H9 (cell line): ENCODE measurements around the gene CBX3. TPM values are rescaled to one million over a fixed set of nuclear protein-coding genes. Genes with fewer than 3 reads are reported as not detected.
A peak's percentile ranks its signal among the peaks of the same experiment; 100 is the strongest.

Source experiments
- DNase-seq: peaks from one replicate; pipeline ENCODE4 v3.0.0-alpha.2; 2017
- H2AFZ ChIP-seq: one replicate; pipeline ENCODE4 v1.6.1; 2013; ENCODE audit warnings: mild to moderate bottlenecking, low read length, control low read depth, moderate library complexity
- H2AK5ac ChIP-seq: 2 replicates; pipeline ENCODE4 v1.6.1; 2013; ENCODE audit warnings: low read length, control low read depth, mixed read lengths; ENCODE audit not compliant: insufficient read length
- H2BK120ac ChIP-seq: one replicate; pipeline ENCODE4 v1.6.1; 2013; ENCODE audit warnings: low read depth, mild to moderate bottlenecking, low read length, control low read depth, inconsistent platforms; ENCODE audit not compliant: poor library complexity, severe bottlenecking
- H2BK12ac ChIP-seq: 2 replicates; pipeline ENCODE4 v1.6.1; 2013; ENCODE audit warnings: low read length, control low read depth, mixed read lengths, low read depth; ENCODE audit not compliant: insufficient read length
- H2BK15ac ChIP-seq: 2 replicates; pipeline ENCODE4 v1.6.1; 2013; ENCODE audit warnings: low read depth, low read length, control low read depth
- H2BK20ac ChIP-seq: one replicate; pipeline ENCODE4 v1.6.1; 2013; ENCODE audit warnings: low read depth, mild to moderate bottlenecking, low read length, control low read depth, inconsistent platforms; ENCODE audit not compliant: poor library complexity, severe bottlenecking
- H2BK5ac ChIP-seq: 2 replicates; pipeline ENCODE4 v1.6.1; 2013; ENCODE audit warnings: low read length, control low read depth, mixed read lengths; ENCODE audit not compliant: insufficient read length
- H3K14ac ChIP-seq: 2 replicates; pipeline ENCODE4 v1.6.1; 2013; ENCODE audit warnings: low read length, control low read depth; ENCODE audit not compliant: insufficient read depth
- H3K18ac ChIP-seq: 2 replicates; pipeline ENCODE4 v1.6.1; 2013; ENCODE audit warnings: low read depth, mild to moderate bottlenecking, mixed read lengths, low read length, control low read depth; ENCODE audit not compliant: insufficient read length
- H3K23ac ChIP-seq: 2 replicates; pipeline ENCODE4 v1.6.1; 2013; ENCODE audit warnings: low read length, control low read depth, mixed read lengths, low read depth; ENCODE audit not compliant: insufficient read length
- H3K23me2 ChIP-seq: 2 replicates; pipeline ENCODE4 v1.6.1; 2013; ENCODE audit warnings: low read depth, mild to moderate bottlenecking, mixed read lengths, low read length, control low read depth; ENCODE audit not compliant: insufficient read length, poor library complexity, severe bottlenecking
- H3K27ac ChIP-seq: 2 replicates; pipeline ENCODE4 v1.5.1; 2013; ENCODE audit warnings: low read length, control low read depth, mixed read lengths, low read depth; ENCODE audit not compliant: insufficient read length
- H3K27me3 ChIP-seq: 2 replicates; pipeline ENCODE4 v1.6.1; 2013; ENCODE audit warnings: low read length, control low read depth, inconsistent platforms; ENCODE audit not compliant: insufficient read depth
- H3K4ac ChIP-seq: 2 replicates; pipeline ENCODE4 v1.6.1; 2013; ENCODE audit warnings: low read depth, mild to moderate bottlenecking, control low read depth, inconsistent platforms, low read length, moderate library complexity
- H3K4me1 ChIP-seq: 2 replicates; pipeline ENCODE4 v1.6.1; 2013; ENCODE audit warnings: low read length, control low read depth, inconsistent platforms; ENCODE audit not compliant: insufficient read depth
- H3K4me2 ChIP-seq: 2 replicates; pipeline ENCODE4 v1.6.1; 2013; ENCODE audit warnings: low read length, control low read depth, mixed read lengths; ENCODE audit not compliant: insufficient read length, insufficient read depth
- H3K56ac ChIP-seq: 2 replicates; pipeline ENCODE4 v1.6.1; 2013; ENCODE audit warnings: low read depth, mild to moderate bottlenecking, mixed read lengths, low read length, control low read depth; ENCODE audit not compliant: insufficient read length
- H3K79me1 ChIP-seq: 2 replicates; pipeline ENCODE4 v1.6.1; 2013; ENCODE audit warnings: low read depth, mild to moderate bottlenecking, moderate library complexity, low read length, control low read depth, inconsistent platforms; ENCODE audit not compliant: insufficient read depth, poor library complexity, severe bottlenecking
- H3K79me2 ChIP-seq: 2 replicates; pipeline ENCODE4 v1.6.1; 2013; ENCODE audit warnings: low read length, control low read depth, inconsistent platforms; ENCODE audit not compliant: insufficient read depth
- H3K9ac ChIP-seq: 2 replicates; pipeline ENCODE4 v1.6.1; 2013; ENCODE audit warnings: low read length, control low read depth, mixed read lengths; ENCODE audit not compliant: insufficient read length; ENCODE audit errors: extremely low read depth
- H3K9me3 ChIP-seq: one replicate; pipeline ENCODE4 v1.6.1; 2013; ENCODE audit warnings: low read depth, low read length, inconsistent platforms; ENCODE audit not compliant: control insufficient read depth
- H3T11ph ChIP-seq: one replicate; pipeline ENCODE4 v1.6.1; 2013; ENCODE audit warnings: mild to moderate bottlenecking, low read length, control low read depth, inconsistent platforms
- H4K20me1 ChIP-seq: one replicate; pipeline ENCODE4 v1.6.1; 2013; ENCODE audit not compliant: control insufficient read depth, insufficient read length, insufficient read depth
- H4K5ac ChIP-seq: 2 replicates; pipeline ENCODE4 v1.6.1; 2013; ENCODE audit warnings: low read depth, mild to moderate bottlenecking, mixed read lengths, low read length, control low read depth; ENCODE audit not compliant: insufficient read length
- H4K8ac ChIP-seq: replicated peaks from 2 replicates; pipeline ENCODE4 v1.6.1; 2013; ENCODE audit warnings: low read length, control low read depth, mixed read lengths, low read depth; ENCODE audit not compliant: insufficient read length
- H4K91ac ChIP-seq: 2 replicates; pipeline ENCODE4 v1.6.1; 2013; ENCODE audit warnings: low read depth, mild to moderate bottlenecking, moderate library complexity, mixed read lengths, low read length, control low read depth; ENCODE audit not compliant: insufficient read length
- H3K27ac Mint-ChIP-seq, 3 experiments: 2 replicates in 2 of 3; 3 replicates in 1 of 3; pipeline ENCODE4 v1.8.0; 2020 to 2021; ENCODE audit warnings: mixed read lengths in 3 of 3, mild to moderate bottlenecking in 1 of 3, moderate library complexity in 1 of 3
- H3K27me3 Mint-ChIP-seq: 2 replicates; pipeline ENCODE4 v1.8.0; 2021; ENCODE audit warnings: low read depth, mild to moderate bottlenecking, moderate library complexity, mixed read lengths
- H3K36me3 Mint-ChIP-seq, 3 experiments: 2 replicates in 2 of 3; 3 replicates in 1 of 3; pipeline ENCODE4 v1.8.0; 2020 to 2021; ENCODE audit warnings: low read depth in 3 of 3, mixed read lengths in 3 of 3; ENCODE audit not compliant: insufficient read depth in 1 of 3
- H3K4me1 Mint-ChIP-seq, 2 experiments: 2 replicates each; pipeline ENCODE4 v1.8.0; 2020; ENCODE audit warnings: mixed read lengths in 2 of 2
- H3K4me3 Mint-ChIP-seq, 2 experiments: 2 replicates in 1 of 2; 3 replicates in 1 of 2; pipeline ENCODE4 v1.8.0; 2020 to 2021; ENCODE audit warnings: mild to moderate bottlenecking in 2 of 2, mixed read lengths in 2 of 2, moderate library complexity in 1 of 2
- H3K9me3 Mint-ChIP-seq, 2 experiments: 2 replicates in 1 of 2; 3 replicates in 1 of 2; pipeline ENCODE4 v1.8.0; 2020; ENCODE audit warnings: mild to moderate bottlenecking in 2 of 2, mixed read lengths in 2 of 2, moderate library complexity in 1 of 2
- WGBS: extraction: QIAGEN DNeasy Blood & Tissue Kit; methylation state at CpG from one replicate; pipeline ENCODE4 v1.1.7; 2013; ENCODE audit warnings: missing lambda C conversion rate, low lambda C conversion rate, mixed read lengths; ENCODE audit not compliant: insufficient read length; ENCODE audit errors: extremely low coverage; 5-methylcytosine and 5-hydroxymethylcytosine counted together
- total RNA-seq: library from RNA; stranded (reverse); gene quantifications from 2 replicates; pipeline ENCODE4 v1.2.1, GENCODE V29; 2021
- TF ChIP-seq, protein P1 (sequence below): fragments of 200-600 bp; sonication (generic); conservative IDR thresholded peaks from 3 replicates; pipeline ENCODE4 v1.8.0; 2021; ENCODE audit warnings: antibody characterized with exemption, mild to moderate bottlenecking

Gene CBX3
- total RNA-seq, 1 experiment from 2014 or later, result 288 TPM

DNA sequence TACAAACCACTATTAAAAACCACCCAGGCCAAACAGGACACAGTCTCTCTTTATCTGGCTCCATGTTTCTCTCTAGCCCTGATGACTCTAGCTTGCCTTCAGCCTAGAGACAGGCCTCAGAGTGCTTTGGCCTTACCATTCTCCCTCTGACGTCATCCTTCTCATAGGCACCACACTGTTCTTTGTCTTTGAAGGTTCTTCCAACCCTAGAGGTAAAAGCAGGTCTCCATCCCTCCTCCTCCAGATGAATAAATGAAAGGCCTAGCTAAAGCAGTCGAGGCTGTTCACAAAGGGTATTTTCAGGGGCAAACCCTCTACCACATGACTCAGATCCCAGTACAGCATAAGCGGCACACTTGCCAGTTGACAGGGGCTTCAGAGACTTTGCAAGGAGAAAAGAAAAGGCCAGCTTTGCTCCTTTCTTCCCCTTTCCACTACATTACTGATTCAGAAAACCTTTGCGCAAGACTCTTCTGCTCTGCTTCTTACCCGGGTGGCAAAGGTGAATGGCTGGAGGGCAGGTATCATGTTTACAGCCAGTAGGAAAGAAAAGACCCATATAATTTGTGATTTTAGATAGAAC, 34.8 kb upstream of the CBX3 start:
- Histone ChIP-seq H2AK5ac (no peak overlapping the region), H3K4me2 (no peak overlapping the region), H3K9ac (no peak overlapping the region), H4K8ac (no peak overlapping the region), H4K5ac (no peak overlapping the region), H3K56ac (no peak overlapping the region), H3K4ac (no peak overlapping the region), H2AFZ (no peak overlapping the region), H3K14ac (no peak overlapping the region), H3K23me2 (no peaks in the 10 kb centered on the region), H3K23ac (no peak overlapping the region), H3K79me1 (peaks cover 14% of the 10 kb centered on the region), H3K4me1 (peaks cover 10% of the 10 kb centered on the region), H2BK12ac (no peak overlapping the region), H3K9me3 (no peaks in the 10 kb centered on the region), H3T11ph (no peak overlapping the region), H2BK15ac (no peak overlapping the region), H4K91ac (no peak overlapping the region), H3K27me3 (no peaks in the 10 kb centered on the region), H2BK5ac (no peak overlapping the region), H2BK20ac (no peak overlapping the region), H3K27ac (no peak overlapping the region), H2BK120ac (no peak overlapping the region), H3K79me2 (peaks cover 48% of the 10 kb centered on the region), H4K20me1 (no peaks in the 10 kb centered on the region), H3K18ac (no peak overlapping the region)
- WGBS, result no CpG with 5 or more reads among the region's 5 CpGs
- peaks cover 19 to 27% of the 10 kb centered on the region in 2 experiments for H3K4me1 Mint-ChIP-seq
- peak overlapping the region; percentile 55 to 87 (median 65); a peak in 5 of 7 replicates for H3K27ac Mint-ChIP-seq
- TF ChIP-seq, protein P1, sequence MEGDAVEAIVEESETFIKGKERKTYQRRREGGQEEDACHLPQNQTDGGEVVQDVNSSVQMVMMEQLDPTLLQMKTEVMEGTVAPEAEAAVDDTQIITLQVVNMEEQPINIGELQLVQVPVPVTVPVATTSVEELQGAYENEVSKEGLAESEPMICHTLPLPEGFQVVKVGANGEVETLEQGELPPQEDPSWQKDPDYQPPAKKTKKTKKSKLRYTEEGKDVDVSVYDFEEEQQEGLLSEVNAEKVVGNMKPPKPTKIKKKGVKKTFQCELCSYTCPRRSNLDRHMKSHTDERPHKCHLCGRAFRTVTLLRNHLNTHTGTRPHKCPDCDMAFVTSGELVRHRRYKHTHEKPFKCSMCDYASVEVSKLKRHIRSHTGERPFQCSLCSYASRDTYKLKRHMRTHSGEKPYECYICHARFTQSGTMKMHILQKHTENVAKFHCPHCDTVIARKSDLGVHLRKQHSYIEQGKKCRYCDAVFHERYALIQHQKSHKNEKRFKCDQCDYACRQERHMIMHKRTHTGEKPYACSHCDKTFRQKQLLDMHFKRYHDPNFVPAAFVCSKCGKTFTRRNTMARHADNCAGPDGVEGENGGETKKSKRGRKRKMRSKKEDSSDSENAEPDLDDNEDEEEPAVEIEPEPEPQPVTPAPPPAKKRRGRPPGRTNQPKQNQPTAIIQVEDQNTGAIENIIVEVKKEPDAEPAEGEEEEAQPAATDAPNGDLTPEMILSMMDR, result no peak
- no peak for DNase-seq
- peaks cover 10 to 50% (median 25%) of the 10 kb centered on the region in 3 experiments; a peak in 6 of 7 replicates for H3K36me3 Mint-ChIP-seq
- no peaks in the 10 kb centered on the region for H3K27me3 Mint-ChIP-seq
- 0 out of 5 replicates have a peak overlapping the region, but pooled peaks of 1 of the 2 experiments have one; percentile 1 for H3K4me3 Mint-ChIP-seq
- H3K9me3 Mint-ChIP-seq, result peaks cover 0 to 6% of the 10 kb centered on the region in 2 experiments; a peak in 4 of 5 replicates
